Fibroblast of the aortic adventitia (primary cell): Measurements from ENCODE around the gene LUC7L. TPM values are rescaled to one million over a fixed set of nuclear protein-coding genes. Genes with fewer than 3 reads are reported as not detected.
"Not testable (repeated sequence)": the region's sequence is repeated elsewhere in the genome, so short reads cannot be mapped to it uniquely, and the experiment has no call there.

Experiments used
- DNase-seq: peaks from one replicate; pipeline ENCODE4 v3.0.0-alpha.2; 2010; ENCODE audit warnings: low read depth
- H3K4me3 ChIP-seq: 2 replicates; pipeline ENCODE4 v1.5.1; 2011; ENCODE audit warnings: low read depth, mild to moderate bottlenecking, control low read depth, low read length, moderate library complexity
- total RNA-seq: library from RNA; depleted of rRNA; stranded (reverse); fragments of >200 nt; gene quantifications from 2 replicates; pipeline ENCODE4 v1.2.3, GENCODE V29; 2012; ENCODE audit warnings: low replicate concordance
- TF ChIP-seq, protein P1 (sequence below): IDR thresholded peaks from 2 replicates; pipeline ENCODE4 v1.5.1; 2011; ENCODE audit warnings: mild to moderate bottlenecking, low read length, control low read depth, inconsistent platforms; ENCODE audit not compliant: insufficient read depth

LUC7L gene
- total RNA-seq, 1 donor: 37.0 TPM

- H3K4me3 ChIP-seq: peak overlapping the region; percentile 86
- DNase-seq: no peak
- TF ChIP-seq, protein P1, sequence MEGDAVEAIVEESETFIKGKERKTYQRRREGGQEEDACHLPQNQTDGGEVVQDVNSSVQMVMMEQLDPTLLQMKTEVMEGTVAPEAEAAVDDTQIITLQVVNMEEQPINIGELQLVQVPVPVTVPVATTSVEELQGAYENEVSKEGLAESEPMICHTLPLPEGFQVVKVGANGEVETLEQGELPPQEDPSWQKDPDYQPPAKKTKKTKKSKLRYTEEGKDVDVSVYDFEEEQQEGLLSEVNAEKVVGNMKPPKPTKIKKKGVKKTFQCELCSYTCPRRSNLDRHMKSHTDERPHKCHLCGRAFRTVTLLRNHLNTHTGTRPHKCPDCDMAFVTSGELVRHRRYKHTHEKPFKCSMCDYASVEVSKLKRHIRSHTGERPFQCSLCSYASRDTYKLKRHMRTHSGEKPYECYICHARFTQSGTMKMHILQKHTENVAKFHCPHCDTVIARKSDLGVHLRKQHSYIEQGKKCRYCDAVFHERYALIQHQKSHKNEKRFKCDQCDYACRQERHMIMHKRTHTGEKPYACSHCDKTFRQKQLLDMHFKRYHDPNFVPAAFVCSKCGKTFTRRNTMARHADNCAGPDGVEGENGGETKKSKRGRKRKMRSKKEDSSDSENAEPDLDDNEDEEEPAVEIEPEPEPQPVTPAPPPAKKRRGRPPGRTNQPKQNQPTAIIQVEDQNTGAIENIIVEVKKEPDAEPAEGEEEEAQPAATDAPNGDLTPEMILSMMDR: no peak
These were observed 557 bp upstream of the LUC7L start for GRCh38 chr16:229731-230281.

DNA sequence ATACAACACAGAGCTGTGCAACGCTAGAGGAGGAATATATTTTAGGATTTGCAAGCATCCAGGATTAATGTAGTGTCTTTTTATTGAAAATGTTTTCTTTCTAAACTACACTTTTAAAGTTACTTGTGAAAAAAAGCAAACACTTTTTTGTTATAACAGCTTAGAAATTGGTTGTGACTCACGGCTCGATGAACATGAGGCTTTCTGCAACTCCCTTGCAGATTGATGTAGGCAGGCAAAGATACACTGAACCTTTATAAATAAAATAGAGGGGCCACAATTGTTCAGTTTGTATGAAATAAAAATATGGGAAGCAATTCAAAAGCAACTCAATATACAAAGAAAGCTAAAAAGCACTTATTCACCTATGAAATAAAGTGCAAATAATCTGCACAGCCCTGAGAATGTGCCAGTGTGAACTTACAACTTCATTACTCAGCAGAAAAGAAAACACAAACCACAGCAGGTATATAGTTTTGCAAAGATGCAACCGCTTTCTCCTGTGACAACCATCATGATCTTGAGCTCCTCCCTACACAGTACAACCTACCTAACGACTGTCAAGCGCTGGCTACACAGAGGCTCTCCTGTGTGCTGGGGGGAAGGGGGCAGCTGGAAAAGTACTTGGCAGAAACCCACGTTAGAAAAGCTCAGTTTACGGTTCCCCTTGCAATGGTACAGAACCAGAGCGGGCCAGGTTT lies 948 bp downstream of the LUC7L start:
- peak overlapping the region; percentile 86 for H3K4me3 ChIP-seq
- TF ChIP-seq, protein P1: no peak
- no peak for DNase-seq

- DNase-seq: no peak
- no peak overlapping the region for H3K4me3 ChIP-seq
- TF ChIP-seq, protein P1: no peak
These were observed 9.2 kb downstream of the LUC7L start for GRCh38 chr16:220021-220420.

DNA sequence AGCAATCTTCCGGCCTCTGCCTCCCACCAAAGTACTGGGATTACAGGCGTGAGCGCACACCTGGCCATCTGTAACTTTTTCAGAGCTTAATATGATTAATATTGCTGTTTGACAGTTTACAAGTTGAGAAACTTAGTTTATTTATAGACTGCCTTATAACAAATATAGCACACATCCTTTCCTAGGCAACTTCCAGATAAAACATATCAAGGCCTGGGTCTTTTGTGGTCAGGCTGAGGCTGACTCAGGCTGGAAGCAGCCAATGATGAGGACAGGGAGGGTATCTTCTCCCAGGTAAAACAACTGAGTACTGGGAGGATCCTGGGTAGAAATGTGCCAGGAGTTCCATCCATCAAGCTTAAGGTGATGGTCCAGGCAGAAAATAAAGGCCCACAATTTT lies 16.2 kb downstream of the LUC7L start:
- TF ChIP-seq, protein P1: no peak
- DNase-seq: no peak
- no peak overlapping the region for H3K4me3 ChIP-seq

DNA sequence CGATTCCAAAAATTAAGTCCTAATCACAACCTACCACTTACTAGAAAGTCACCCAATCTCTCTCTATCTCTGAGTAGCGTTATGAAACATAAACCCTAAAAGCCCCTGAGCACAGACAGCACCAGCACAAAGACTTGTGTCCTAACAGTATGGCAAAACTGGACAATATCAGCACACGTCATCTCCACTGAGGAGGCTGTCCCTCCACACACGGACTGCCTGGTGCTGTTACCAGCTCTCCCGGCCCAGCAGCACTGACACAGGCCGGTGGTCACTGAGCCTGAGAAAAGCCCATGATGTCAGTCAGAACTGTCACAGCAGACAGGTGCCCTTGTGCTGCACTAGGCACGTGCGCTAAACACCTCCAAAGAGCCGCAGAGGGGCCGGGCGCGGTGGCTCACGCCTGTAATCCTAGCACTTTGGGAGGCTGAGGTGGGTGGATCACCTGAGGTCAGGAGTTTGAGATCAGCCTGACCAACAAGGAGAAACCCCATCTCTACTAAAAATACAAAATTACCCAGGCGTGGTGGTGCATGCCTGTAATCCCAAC lies 17.5 kb downstream of the LUC7L start:
- H3K4me3 ChIP-seq, DNase-seq: not testable (repeated sequence)

- H3K4me3 ChIP-seq, DNase-seq: not testable (repeated sequence)
These were observed 19.9 kb downstream of the LUC7L start for GRCh38 chr16:209359-209758.

DNA sequence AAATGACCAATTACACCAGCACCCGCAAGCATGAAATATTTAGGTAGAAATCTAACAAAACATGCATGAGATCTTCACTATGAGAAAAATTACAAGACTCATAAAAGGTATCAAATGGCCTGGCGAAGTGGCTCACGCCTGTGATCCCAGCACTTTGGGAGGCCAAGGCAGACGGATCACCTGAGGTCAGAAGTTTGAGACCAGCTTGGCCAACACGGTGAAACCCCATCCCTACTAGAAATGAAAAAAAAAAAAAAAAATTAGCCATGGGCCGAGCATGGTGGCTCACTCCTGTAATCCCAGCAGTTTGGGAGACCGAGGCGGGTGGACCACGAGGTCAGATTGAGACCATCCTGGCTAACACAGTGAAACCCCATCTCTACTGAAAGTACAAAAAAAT lies 25.2 kb downstream of the LUC7L start:
- not testable (repeated sequence) for DNase-seq, H3K4me3 ChIP-seq

DNA sequence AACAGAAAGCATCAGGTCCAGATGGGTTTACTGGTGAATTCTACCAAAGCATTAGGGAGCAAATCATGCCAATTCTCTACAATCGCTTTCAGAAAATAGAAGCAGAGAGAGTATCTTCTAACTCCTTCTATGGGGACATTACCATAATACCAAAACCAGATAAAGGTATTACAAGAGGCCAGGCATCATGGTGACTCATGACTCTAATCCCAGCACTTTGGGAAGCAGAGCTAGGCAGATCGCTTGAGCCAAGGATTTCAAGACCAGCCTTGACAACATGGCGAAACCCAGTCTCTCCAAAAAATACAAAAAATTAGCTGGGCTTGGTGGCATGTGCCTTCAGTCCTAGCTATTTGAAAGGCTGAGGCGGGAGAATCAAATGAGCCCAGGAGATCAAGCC lies 26.0 kb downstream of the LUC7L start:
- DNase-seq: no peak
- no peak overlapping the region for H3K4me3 ChIP-seq
- TF ChIP-seq, protein P1: no peak
